DND-41 (cell line): Measurements from ENCODE around the gene TBC1D1.

Source experiments
- EZH2 ChIP-seq: IDR thresholded peaks from 3 replicates; pipeline ENCODE4 v1.6.1; 2012; ENCODE audit warnings: borderline replicate concordance, low read depth, mild to moderate bottlenecking, moderate library complexity, low read length, inconsistent platforms; ENCODE audit not compliant: severe bottlenecking
- TF ChIP-seq, protein P1 (sequence below): IDR thresholded peaks from 2 replicates; pipeline ENCODE4 v1.5.1; 2012; ENCODE audit warnings: borderline replicate concordance, low read length, moderate library complexity, mild to moderate bottlenecking; ENCODE audit not compliant: poor library complexity, severe bottlenecking; ENCODE audit errors: extremely low read depth

DNA sequence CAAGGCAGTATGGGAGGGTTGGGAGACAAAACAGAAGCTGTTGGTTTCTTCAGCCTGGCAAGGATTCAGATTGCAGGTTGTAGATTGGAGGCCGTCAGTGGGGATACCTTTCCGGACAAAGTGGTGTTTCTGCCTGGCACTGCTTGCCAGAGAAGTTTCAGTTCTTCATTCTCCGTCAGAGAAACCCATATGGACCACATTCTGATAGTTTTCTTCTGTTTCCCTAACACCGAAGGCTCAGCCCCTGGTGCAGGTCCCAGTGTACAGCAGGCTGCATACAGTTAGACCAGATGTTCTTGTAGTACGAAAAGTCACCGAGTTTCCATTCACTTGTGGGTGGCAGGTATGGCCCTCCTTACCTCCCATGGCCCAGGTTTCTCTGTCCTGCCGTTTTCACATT is 176.6 kb downstream of the TBC1D1 start:
- TF ChIP-seq, protein P1, sequence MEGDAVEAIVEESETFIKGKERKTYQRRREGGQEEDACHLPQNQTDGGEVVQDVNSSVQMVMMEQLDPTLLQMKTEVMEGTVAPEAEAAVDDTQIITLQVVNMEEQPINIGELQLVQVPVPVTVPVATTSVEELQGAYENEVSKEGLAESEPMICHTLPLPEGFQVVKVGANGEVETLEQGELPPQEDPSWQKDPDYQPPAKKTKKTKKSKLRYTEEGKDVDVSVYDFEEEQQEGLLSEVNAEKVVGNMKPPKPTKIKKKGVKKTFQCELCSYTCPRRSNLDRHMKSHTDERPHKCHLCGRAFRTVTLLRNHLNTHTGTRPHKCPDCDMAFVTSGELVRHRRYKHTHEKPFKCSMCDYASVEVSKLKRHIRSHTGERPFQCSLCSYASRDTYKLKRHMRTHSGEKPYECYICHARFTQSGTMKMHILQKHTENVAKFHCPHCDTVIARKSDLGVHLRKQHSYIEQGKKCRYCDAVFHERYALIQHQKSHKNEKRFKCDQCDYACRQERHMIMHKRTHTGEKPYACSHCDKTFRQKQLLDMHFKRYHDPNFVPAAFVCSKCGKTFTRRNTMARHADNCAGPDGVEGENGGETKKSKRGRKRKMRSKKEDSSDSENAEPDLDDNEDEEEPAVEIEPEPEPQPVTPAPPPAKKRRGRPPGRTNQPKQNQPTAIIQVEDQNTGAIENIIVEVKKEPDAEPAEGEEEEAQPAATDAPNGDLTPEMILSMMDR = no peak
- TF ChIP-seq EZH2 = no peak
